DND-41 (cell line): ENCODE measurements around the gene PRKACA.

Source experiments
- ATAC-seq: fragments of 200-7000 bp; cut with Tn5 transposase; 3 replicates; pipeline ENCODE4 v1.9.1; 2021; ENCODE audit warnings: low read depth; ENCODE audit not compliant: insufficient read depth
- DNase-seq: peaks from one replicate; pipeline ENCODE4 v3.0.0-alpha.2; 2020
- H2AFZ ChIP-seq: 2 replicates; pipeline ENCODE4 v1.6.0; 2012; ENCODE audit warnings: low read depth, low read length
- H3K27ac ChIP-seq: 2 replicates; pipeline ENCODE4 v1.5.1; 2012; ENCODE audit warnings: low read length, inconsistent platforms
- H3K27me3 ChIP-seq: fragments of 200-600 bp; sonication (generic); 2 replicates; pipeline ENCODE4 v1.6.0; 2012; ENCODE audit warnings: low read length, mild to moderate bottlenecking, inconsistent platforms; ENCODE audit not compliant: insufficient read depth, poor library complexity
- H3K36me3 ChIP-seq: 2 replicates; pipeline ENCODE4 v1.5.1; 2012; ENCODE audit warnings: low read length, inconsistent platforms; ENCODE audit not compliant: insufficient read depth
- H3K4me1 ChIP-seq: 2 replicates; pipeline ENCODE4 v1.5.1; 2012; ENCODE audit warnings: mild to moderate bottlenecking, low read length; ENCODE audit not compliant: insufficient read depth
- H3K4me2 ChIP-seq: 2 replicates; pipeline ENCODE4 v1.6.0; 2012; ENCODE audit warnings: mild to moderate bottlenecking, moderate library complexity, low read length, inconsistent platforms; ENCODE audit not compliant: insufficient read depth
- H3K4me3 ChIP-seq, 2 experiments: fragments of 200-600 bp in 1 of 2; shearing (Covaris generic) in 1 of 2; 2 replicates each; pipeline ENCODE4 v1.5.1; 2012 to 2016; ENCODE audit warnings: inconsistent platforms in 2 of 2, low read length in 2 of 2, mild to moderate bottlenecking in 2 of 2, low read depth in 1 of 2, moderate library complexity in 1 of 2
- H3K79me2 ChIP-seq: 2 replicates; pipeline ENCODE4 v1.6.0; 2012; ENCODE audit warnings: low read length, inconsistent platforms; ENCODE audit not compliant: insufficient read depth
- H3K9ac ChIP-seq: 2 replicates; pipeline ENCODE4 v1.6.0; 2012; ENCODE audit warnings: low read depth, mild to moderate bottlenecking, inconsistent platforms, low read length, moderate library complexity
- H3K9me3 ChIP-seq: 2 replicates; pipeline ENCODE4 v1.5.1; 2012; ENCODE audit warnings: low read length, moderate library complexity, mild to moderate bottlenecking, inconsistent platforms; ENCODE audit not compliant: insufficient read depth, severe bottlenecking
- H4K20me1 ChIP-seq: 2 replicates; pipeline ENCODE4 v1.6.0; 2012; ENCODE audit warnings: low read length; ENCODE audit not compliant: insufficient read depth
- CTCF ChIP-seq: IDR thresholded peaks from 2 replicates; pipeline ENCODE4 v1.5.1; 2012; ENCODE audit warnings: borderline replicate concordance, low read length, moderate library complexity, mild to moderate bottlenecking; ENCODE audit not compliant: poor library complexity, severe bottlenecking; ENCODE audit errors: extremely low read depth
- EZH2 ChIP-seq: IDR thresholded peaks from 3 replicates; pipeline ENCODE4 v1.6.1; 2012; ENCODE audit warnings: borderline replicate concordance, low read depth, mild to moderate bottlenecking, moderate library complexity, low read length, inconsistent platforms; ENCODE audit not compliant: severe bottlenecking

The PRKACA gene

GRCh38 chr19:14119644-14120496 lies 2.3 kb upstream of the PRKACA start:
- no peak overlapping the region for H3K4me2 ChIP-seq
- H3K9ac ChIP-seq, result no peak overlapping the region

GRCh38 chr19:14119146-14119545 lies 1.6 kb upstream of the PRKACA start:
- Histone ChIP-seq H3K4me2 (peak overlapping the region; percentile 95), H3K79me2 (peaks cover 37% of the 10 kb centered on the region), H3K4me3 (peak overlapping the region in 1 of 2 experiments; percentile 61; a peak in 1 of 4 replicates), H3K9ac (peak overlapping the region; percentile 60; the same call in 1 of the 2 replicates), H3K9me3 (no peaks in the 10 kb centered on the region), H3K36me3 (peaks cover 43% of the 10 kb centered on the region), H4K20me1 (peaks cover 20% of the 10 kb centered on the region), H3K27me3 (no peaks in the 10 kb centered on the region), H2AFZ (no peak overlapping the region), H3K4me1 (peaks cover 42% of the 10 kb centered on the region), H3K27ac (peak overlapping the region; percentile 53; the same call in 1 of the 2 replicates)
- TF ChIP-seq CTCF (no peak), EZH2 (no peak)
- DNase-seq (no peak), ATAC-seq (no peak)

More at GRCh38 chr19:14119644-14120496, 2.3 kb upstream of the PRKACA start:
- peaks cover 42% of the 10 kb centered on the region for H3K4me1 ChIP-seq
- ATAC-seq (no peak), DNase-seq (no peak)
- no peaks in the 10 kb centered on the region for H3K9me3 ChIP-seq
- H2AFZ ChIP-seq, result no peak overlapping the region
- no peak for TF ChIP-seq EZH2
- no peak for TF ChIP-seq CTCF
- no peaks in the 10 kb centered on the region for H3K27me3 ChIP-seq
- no peak overlapping the region for H3K4me3 ChIP-seq
- H4K20me1 ChIP-seq, result peaks cover 24% of the 10 kb centered on the region; the same call in 1 of the 2 replicates
- H3K36me3 ChIP-seq, result peaks cover 50% of the 10 kb centered on the region
- H3K79me2 ChIP-seq, result peaks cover 33% of the 10 kb centered on the region
- no peak overlapping the region for H3K27ac ChIP-seq

DNA sequence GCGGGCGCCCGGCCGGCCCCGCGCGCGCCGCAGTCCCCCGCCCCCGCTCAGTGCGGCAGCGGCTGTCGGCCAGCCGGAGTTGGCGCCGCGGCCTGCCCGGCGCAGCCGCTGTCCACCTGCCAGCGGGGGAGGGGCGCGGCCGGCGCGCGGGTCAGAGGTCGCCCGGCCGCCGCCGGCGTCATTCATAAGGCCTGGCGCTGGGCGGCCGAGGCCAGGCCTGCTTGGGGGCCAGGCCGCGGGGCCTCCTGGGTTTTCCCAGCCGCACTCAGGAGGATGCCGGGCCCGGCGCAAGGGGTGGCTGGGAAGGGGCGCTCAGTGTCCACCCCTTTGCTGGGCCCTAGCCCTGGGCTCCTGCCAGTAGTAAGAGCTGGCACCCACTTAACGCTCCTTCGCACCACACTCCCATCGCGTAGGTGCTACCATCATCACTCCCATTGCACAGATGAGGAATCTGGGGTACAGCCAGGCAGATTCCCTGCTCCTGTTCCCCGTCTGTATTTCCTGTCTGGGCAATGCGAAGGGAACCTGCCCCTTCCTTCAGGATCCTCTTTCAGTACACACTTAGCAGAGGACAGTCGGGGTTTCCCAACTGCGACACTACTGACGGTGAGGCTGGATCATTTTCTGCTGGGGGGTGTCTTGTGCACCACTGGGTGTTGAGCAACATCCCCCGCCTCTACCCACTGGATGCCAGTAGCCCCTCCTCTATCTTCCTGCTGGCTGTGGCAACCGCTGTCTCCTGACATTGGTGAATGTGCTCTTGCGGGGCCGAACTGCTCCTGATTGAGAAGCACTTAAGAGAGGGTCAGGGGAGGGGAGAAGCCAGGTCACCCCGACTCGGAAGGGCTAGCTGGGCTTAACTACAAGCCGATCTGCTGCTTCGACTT lies 846 bp upstream of the PRKACA start:
- Histone ChIP-seq H3K36me3 (peaks cover 36% of the 10 kb centered on the region), H3K4me1 (peaks cover 42% of the 10 kb centered on the region), H3K79me2 (peaks cover 45% of the 10 kb centered on the region), H3K27me3 (no peaks in the 10 kb centered on the region), H2AFZ (peak overlapping the region; percentile 11; the same call in 1 of the 2 replicates), H3K9me3 (no peaks in the 10 kb centered on the region), H3K4me3 (peak overlapping the region; percentile 3 to 61; a peak in 3 of 4 replicates), H3K27ac (peak overlapping the region; percentile 53), H4K20me1 (peaks cover 25% of the 10 kb centered on the region), H3K4me2 (peak overlapping the region; percentile 95), H3K9ac (peak overlapping the region; percentile 60)
- no peak for ATAC-seq
- DNase-seq, result peak; percentile 57
- no peak for TF ChIP-seq EZH2
